Left renal pelvis (tissue), 4 donors: ENCODE measurements around the gene RSPRY1. TPM values are rescaled to one million over a fixed set of nuclear protein-coding genes. Genes with fewer than 3 reads are reported as not detected.
"Not testable (repeated sequence)": the region's sequence is repeated elsewhere in the genome, so short reads cannot be mapped to it uniquely, and the experiment has no call there.

Experiments
- DNase-seq, 4 donors: peaks; one replicate each; pipeline ENCODE4 v3.0.0-alpha.2; 2013; ENCODE audit warnings: low read depth in 4 of 4, low spot score in 3 of 4
- polyA plus RNA-seq, 4 donors: library from polyadenylated mRNA; unstranded; fragments of 120-200 nt; gene quantifications; one replicate each; pipeline ENCODE4 v1.2.1, GENCODE V29; 2013; ENCODE audit not compliant: insufficient read length in 4 of 4

Gene RSPRY1
- polyA plus RNA-seq, 4 donors: 36.0 to 52.2 (median 48.9) TPM

DNA sequence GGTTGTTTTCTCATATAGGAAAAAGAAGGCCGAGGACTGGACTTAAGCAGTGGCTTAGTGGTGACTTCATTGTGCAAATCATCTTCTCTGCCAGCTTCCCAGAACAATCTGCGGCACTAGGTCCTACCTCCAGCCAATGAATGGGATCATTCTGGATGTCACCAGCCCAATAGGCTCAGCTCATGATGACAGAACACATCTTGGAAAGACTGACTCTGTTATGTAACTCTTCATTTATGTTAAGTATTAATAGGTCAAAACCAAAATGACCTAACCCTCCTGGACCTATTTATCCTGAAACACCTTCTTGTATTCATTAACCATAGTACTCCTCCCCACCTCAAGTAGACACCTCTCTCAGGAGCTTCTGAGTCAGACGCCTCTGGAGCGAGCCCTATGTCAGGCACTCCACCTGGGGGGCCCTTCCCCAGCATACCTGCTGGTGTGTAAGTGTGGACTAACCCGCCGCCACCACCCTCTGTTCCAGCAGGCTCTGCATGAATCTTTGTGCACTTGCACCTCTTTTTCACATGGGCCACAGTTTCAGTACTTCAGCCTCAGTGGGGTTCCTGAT lies 66.1 kb downstream of the RSPRY1 start:
- DNase-seq: no peak

DNA sequence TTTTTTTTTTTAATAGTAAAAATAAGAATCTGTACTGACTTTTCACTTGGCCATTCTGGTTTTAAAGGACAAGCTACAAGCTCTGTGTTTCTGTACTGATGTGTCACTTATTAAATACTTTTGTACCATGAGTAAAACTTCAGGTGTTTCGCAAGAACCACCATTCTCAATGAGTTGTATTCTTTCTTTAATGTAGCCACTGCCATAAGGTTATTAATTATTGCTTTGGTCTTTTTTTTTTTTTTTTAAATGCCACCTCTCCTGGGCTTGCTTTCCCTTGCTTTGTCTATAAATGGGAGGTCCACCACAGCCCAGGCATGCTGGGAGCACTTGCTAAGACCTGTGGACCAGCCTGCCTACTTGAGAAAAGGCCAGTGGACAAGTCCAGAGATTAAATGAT lies 67.3 kb downstream of the RSPRY1 start:
- no peak for DNase-seq

DNA sequence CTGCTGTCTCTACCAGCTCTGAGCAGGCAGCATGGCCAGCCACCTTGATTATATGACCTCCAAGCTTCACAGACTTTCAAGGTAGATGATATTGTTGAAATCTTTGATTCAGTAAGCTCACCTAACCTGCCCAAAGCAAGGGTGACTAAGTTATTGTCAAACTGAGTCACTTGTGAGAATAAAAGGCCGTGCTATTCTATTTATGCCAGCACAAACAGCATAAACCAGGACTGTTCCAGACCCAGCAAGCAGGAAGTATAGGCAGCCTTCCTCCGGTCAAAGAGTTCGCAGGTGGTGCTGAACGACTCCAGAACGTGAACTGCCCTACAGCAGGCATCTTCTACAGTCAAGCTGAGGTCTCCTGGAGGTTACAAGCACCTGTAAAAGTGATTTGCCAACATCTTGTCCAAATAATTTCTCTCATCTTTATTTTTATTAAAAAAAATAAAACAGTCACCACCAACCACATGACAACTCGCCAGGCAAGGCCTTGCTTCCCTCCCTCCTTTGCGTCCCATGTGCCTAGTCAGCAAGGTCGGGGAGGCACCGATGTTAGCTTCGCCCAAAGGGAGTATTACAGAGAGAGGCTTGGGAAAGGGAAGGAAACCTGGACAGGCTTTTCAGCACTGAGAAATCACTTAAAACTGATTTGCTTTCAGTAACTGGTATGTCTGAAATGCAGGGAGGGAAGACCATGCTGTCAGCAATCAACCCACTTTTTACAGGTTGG lies 69.7 kb downstream of the RSPRY1 start:
- DNase-seq: no peak

DNA sequence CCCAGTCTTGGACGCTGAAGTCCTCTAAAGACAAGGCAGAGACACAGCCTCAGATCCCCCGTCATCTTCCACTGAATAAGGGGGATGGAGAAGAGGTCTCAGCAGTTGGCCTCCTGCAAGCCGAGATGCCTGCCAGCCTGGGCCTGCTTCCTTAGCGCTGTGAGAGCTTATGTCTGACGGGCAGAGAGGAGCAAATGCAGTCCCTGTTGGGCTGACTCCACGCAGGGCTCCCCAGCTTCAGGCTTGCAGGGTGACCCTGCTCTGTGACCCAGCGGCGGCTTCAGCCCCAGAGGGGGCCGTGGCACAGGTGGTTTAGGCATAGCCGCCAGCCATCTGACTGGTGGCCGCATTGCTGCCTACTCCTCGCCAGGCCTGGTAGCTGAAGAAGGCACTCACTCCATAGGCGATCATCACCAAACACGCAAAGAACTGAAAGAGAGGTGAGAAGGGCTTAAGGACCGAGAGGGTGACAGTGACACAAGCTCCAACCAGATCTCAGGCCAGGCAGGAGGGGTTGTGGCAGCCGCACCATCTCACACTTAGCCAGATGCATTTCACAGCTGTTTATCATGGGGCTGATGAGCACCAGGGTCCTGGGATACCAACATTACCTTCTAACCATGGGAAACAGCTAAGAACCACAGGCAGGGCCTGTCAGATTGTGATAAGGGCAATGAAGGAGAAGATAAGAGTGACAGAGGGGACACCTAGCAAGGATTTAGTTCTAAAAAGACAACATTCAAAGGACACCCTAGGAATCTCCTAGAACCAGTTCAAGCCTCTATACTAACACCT lies 70.7 kb downstream of the RSPRY1 start:
- no peak for DNase-seq

DNA sequence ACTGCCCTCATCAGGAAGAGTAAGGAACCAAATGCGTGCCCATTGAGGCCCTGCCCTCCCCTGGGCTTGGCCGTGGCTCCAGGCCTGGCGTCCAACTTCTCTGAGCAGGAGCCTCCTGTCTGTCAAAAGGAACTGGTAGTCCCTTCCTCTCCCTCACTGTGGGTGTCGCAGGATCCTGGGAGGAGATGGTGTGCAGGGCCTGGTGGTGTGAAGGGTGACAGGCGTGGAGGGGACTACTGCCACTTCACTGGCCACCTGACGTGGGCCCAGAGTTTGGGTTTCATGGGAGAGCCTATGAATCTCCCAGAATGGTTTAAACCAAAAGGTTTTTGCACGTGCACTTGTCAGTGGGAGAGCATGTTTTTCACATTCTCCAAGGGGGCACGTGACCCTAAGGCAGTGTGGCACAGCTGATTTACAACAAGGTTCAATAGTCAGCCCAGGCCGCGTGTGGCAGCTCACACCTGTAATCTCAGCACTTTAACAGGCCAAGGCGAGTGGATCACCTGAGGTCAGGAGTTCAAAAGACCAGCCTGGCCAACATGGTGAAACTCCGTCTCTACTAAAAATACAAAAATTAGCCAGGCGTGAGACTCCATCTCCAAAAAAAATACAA lies 71.4 kb downstream of the RSPRY1 start:
- DNase-seq: no peak

DNA sequence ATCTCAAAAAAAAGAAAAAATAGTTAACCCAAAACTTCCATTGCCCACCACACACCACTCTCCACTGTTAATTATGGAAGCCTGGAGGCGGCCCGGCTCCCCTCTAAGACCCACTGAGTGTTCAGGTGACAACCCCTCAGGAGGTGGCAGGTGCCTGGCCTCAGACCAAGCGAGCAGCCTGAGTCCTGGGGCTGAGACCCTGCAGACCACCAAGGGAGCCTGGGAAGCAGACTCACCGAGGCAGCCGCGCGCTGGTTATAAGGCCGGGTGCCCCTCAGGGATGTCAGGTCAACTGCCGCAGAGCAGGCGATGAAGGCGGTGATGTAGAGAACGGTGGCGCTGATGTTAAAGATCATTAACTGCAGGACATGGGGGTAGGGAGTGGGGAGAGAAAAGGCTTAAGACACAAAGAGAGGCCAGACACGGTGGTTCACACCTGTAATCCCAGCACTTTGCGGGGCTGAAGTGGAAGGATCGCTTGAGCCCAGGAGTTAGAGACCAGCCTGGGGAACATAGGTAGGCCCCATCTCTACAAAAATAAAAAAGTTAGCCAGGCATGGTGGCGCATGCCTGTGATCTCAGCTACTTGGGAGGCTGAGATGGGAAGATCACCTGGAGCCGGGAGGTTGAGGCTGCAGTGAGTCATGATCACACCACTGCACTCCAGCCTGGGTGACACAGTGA lies 72.2 kb downstream of the RSPRY1 start:
- no peak for DNase-seq

DNA sequence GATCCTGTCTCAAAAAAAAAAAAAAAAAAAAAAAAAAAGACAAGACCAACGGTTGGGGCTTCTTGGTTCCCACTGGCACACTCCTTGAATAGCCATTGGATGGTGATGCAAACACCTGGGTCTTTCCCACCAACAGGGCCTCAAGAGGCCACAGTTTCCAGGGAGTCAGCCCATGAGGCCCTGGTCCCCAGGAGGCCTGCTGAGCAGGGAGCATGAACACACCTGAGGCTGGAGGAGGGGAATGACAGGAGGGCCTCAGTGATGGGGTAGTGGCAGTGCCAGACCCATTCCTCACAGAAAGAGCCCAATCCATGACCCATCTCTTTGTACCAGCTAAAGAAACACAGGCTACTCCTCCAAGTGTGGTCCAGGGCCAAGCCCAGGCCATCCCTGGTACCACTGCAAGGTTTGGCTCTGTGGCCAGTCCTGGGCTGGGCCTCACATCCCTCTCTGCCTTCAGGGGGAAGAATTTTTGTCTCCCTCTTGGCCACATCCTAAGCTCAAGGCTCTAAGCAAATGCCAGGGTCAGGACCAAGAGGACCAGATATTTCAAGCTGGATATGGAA lies 72.9 kb downstream of the RSPRY1 start:
- no peak for DNase-seq

DNA sequence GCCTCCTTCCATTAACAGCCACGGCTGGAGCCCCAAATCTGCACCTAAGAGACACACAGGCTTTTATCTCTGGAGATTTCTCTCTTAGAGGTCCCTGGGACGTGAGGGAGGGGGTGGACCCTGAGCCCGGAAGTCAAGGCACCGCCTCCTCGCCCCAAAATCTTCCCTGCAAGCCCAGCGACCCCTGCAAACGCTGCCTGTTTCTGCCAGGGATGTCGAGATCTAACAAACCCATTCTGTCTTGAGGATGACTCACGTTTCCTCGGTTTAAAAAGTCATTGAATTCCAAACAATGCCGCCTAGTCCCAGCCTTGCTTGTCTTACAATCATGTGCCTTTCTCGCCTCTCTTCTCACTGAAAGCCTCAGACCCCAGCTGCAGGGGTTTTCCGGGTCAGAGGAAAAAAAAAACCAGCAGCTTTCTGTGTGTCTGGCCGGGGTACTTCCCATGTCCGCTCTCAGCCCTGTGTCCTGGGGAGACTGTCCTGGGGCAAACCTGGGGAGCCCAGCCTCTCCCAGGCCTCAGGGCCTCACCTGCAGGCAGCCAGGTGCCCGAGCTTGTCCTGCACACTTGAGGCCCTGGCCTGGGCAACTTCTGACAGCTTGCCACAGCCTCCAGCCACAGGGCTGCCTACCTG lies 74.3 kb downstream of the RSPRY1 start:
- DNase-seq: no peak

DNA sequence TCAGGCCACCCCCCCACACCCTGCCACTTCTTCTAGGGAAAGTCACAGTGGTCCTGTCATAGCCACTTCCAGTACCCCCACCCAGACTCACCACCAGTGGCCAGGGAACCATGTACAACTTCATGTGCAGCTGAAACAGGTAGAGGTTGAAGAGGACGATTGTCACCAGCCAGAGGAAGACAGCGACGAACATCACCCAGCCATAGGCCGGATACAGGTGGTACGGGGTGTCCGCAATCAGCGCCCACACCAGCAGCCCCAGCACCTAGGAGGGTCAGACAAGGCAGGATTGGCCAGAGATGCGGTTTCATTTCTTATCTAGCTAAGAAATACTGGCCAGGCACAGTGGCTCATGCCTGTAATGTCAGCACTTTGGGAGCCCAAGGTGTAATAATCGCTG lies 75.7 kb downstream of the RSPRY1 start:
- no peak for DNase-seq

DNA sequence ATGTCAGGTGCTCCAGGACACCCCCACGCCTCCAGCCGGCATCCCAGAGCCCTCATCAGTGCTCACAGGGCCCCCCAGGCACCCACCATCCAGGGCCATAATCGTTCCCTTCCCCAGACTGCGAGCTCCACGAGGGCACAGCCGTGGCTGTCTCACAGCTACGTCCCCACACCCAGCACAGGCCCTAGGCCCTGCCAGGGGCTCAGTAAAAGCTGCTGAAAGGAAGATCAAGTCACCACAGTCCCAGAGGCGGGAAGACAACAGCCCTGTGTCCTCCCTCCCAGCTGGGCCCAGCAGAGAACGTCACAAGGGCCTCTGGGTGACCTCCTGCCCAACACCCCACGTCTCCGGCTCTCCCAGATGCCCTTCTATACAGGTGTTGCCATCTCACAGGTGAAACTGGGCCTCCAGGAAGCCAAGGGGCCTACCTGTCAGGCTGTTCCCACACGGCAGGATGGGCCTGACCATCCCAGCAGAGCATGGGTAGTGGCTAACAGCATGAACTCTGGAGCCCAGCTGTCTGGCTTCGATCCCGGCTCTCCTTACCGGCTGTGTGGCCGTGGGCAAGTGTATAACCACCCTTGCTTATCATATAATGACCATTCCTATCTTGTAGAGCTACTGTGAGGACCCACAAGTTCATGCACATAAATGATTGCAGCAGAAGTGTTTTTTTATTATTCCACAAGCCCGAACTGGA lies 76.9 kb downstream of the RSPRY1 start:
- DNase-seq: no peak

DNA sequence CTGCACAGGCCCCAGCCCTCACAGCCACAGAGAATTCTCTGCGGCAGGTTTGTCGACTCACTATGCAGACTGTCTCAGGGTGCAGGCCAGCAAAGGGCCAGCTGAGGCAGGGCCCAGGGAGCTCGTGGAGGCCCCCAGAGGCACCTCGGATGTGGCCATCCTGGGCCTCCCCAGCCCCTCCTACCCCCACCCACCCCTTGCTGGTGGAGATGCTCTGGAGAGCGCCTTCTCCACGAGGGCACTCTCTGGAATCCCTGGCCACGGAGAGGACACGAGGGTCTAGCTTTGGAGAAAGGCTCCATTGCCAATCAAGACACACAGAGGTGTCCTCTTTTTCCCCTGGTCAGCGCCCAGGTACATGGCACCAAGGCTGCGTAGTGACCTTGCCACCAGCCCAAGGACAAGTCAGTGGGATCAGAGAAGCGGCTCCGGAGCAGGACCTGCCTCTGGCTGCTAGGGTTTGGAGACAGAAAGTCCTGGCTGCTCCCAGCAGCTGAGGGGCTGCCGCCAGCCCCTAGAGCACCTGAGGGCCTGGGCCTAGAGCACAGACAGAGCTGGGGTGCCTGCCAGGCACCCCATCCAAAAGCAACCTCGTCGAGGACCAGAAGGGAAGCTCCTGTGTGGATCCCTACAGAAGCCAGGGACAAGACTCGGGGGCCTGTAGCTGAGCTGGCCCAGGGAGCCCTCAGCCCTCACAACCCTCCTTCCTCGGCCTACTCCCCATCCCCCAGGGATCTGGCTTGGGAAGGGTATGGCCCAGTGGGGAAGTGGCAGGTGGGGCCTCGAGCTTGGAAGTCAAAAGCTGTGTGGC lies 77.6 kb downstream of the RSPRY1 start:
- DNase-seq: no peak

DNA sequence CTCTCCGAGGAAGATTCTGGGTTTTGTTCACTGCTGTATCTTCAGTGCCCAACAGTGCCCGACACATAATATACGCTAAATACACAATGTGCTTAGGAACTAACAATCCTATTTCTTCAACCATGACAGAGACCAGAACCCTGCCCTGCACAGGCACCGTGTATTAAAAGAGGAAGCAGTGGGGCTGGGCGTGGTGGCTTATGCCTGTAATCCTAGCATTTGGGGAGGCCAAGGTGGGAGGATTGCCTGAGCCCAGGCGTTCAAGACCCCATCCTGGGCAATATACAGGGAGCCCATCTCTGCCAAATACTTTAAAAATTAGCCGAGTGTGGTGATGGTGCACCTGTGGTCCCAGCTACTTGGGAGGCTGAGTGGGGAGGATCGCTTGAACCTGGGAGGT lies 78.3 kb downstream of the RSPRY1 start:
- no peak for DNase-seq

DNA sequence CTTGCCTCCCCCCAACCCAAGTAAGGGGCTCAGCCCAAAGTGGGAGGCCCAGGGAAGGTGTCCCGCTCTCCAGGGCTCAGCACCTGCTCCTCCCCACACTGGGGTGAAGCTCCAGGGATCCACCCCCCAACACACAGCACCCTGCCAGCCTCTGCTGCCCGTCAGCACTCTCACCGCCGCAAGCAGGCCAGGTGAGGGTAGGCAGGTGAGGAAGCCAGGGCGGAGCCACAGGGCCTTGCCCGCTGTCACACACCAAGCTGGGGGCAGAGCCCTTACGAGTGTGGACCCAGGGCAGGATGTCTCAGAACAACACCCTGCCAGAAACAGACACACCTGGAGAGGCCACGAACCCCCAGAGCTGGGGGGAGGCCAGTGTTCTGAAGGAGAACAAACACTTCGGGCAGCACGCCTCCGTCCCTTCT lies 78.8 kb downstream of the RSPRY1 start:
- no peak for DNase-seq

DNA sequence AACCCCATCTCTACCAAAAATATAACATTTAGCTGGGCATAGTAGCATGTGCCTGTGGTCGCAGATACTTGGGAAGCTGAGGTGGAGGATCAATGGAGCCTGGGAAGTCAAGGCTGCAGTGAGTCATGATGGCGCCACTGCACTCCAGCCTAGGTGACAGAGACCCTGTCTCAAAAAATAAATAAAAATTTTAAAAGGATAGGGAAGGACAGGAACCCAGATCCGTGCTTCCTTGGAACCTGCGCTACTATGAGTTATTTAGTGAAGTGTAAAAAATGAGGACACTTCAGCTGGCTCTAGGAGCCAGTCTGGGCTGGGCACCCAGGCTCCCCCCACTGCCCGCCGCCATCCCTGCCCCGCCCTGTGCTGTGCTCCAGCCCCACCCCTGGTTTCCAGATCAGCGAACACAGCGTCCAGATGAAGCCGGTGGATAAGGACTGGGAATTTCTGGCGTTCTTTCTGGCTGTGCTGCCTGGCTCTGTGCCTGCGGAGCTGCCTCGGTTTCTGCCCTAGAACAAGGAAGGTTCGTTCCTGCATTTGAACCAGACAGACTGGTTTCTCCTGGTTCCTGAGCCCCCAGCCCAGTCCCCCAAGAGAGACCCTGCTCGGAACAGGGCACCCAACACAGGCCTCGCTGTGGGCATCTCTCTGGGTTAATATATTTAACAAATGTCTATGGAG lies 79.9 kb downstream of the RSPRY1 start:
- peak in 1 of 4 donors; percentile 55 for DNase-seq

DNA sequence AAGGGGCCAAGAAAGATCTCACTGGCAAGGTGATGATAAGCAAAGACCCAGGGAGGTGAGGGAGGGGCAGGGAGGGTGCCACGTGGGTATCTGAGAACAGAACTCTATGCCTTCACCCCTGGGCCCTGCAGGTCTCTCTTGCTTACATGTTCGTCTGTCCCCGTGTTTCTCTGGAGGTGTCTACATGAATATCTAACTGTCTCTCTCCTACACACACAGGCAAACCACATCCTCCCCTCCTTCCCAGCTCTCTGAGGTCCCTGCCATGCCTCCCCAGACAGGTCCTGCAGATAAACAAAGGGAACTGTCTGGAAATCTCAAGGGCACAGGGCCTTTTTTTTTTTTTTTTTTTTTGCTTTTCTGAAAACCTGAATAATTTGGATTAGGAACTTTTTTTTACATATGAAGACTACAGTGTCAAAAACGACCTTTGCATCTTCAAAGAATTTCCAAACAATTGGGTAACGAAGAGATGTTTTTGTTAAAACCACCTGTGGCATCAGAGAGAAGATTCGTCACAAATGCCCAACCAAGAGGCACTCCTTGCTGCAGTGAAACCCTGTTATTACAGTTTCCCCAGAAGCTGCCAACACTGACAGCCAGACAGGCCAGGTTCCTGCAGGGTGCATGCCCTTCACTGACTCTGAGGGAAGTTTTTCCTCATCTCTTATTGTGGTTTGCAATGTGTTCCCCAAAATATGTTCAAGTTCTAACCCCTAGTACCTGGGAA lies 80.6 kb downstream of the RSPRY1 start:
- DNase-seq: no peak

DNA sequence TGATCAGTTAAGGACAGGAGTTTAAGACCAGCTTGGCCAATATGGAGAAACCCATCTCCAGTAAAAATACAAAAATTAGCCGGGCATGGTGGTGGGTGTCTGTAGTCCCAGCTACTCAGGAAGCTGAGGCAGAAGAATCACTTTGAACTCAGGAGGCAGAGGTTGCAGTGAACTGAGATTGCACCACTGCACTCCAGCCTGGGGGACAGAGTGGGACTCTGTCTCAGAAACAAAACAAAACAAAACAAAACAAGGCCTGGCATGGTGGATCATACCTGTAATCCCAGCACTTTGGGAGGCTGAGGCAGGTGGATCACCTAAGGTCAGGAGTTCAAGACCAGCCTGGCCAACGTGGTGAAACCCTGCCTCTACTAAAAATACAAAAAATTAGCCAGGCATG lies 81.2 kb downstream of the RSPRY1 start:
- not testable (repeated sequence) for DNase-seq
